GM08714 (cell line): ENCODE measurements around the gene TFE3.

Experiments used
- H3K4me3 ChIP-seq: fragments of 200-500 bp; sonication (Bioruptor generic); 2 replicates; pipeline ENCODE4 v1.5.1; 2014; ENCODE audit warnings: mild to moderate bottlenecking, low read length, inconsistent platforms
- ZNF274 ChIP-seq: IDR thresholded peaks from 2 replicates; pipeline ENCODE4 v1.6.1; 2012; ENCODE audit warnings: mild to moderate bottlenecking, low read depth, low read length

Gene TFE3

GRCh38 chrX:49043220-49043986 is at the start of gene TFE3:
TSS of gene TFE3 (minus strand) at chrX:49043357. CDS start at chrX:49043226, 131 bp downstream.
- H3K4me3 ChIP-seq: peak within 1 kb of the TSS; percentile 77
- no peak for TF ChIP-seq ZNF274

GRCh38 chrX:49089553-49089952 is 46.4 kb upstream of the TFE3 start:
- TF ChIP-seq ZNF274: no peak
- H3K4me3 ChIP-seq: no peak overlapping the region

- H3K4me3 ChIP-seq: no peak overlapping the region
- no peak for TF ChIP-seq ZNF274
These were observed 39.2 kb upstream of the TFE3 start for GRCh38 chrX:49082271-49082871.

GRCh38 chrX:49079489-49080428 is 36.6 kb upstream of the TFE3 start, which contains the start of gene WDR45:
TSS of gene WDR45 (minus strand) at chrX:49079887. CDS start at chrX:49078095, 1,792 bp downstream.
- H3K4me3 ChIP-seq: peak within 1 kb of the TSS; percentile 59
- no peak for TF ChIP-seq ZNF274

- no peak overlapping the region for H3K4me3 ChIP-seq
- no peak for TF ChIP-seq ZNF274
These were observed 34.8 kb upstream of the TFE3 start for GRCh38 chrX:49077941-49078340.

- TF ChIP-seq ZNF274: no peak
- no peak overlapping the region for H3K4me3 ChIP-seq
These were observed 32.2 kb upstream of the TFE3 start for GRCh38 chrX:49075347-49075746.

- TF ChIP-seq ZNF274: no peak
- peak within 1 kb of the TSS; percentile 57; the same call in 1 of the 2 replicates for H3K4me3 ChIP-seq
These were observed 30.7 kb upstream of the TFE3 start, which contains the start of gene PRAF2 for GRCh38 chrX:49073601-49074575. TSS of gene PRAF2 (minus strand) at chrX:49074002. CDS start at chrX:49073987, 15 bp downstream.

- no peak overlapping the region for H3K4me3 ChIP-seq
- no peak for TF ChIP-seq ZNF274
These were observed 29.5 kb upstream of the TFE3 start for GRCh38 chrX:49072712-49073095.

GRCh38 chrX:49071877-49072711 is 28.9 kb upstream of the TFE3 start:
- H3K4me3 ChIP-seq: no peak overlapping the region

GRCh38 chrX:49070988-49071387 is 27.8 kb upstream of the TFE3 start:
- no peak overlapping the region for H3K4me3 ChIP-seq
- no peak for TF ChIP-seq ZNF274

More at GRCh38 chrX:49071877-49072711, 28.9 kb upstream of the TFE3 start:
- TF ChIP-seq ZNF274: no peak

GRCh38 chrX:49069038-49069437 is 25.9 kb upstream of the TFE3 start:
- no peak for TF ChIP-seq ZNF274
- no peak overlapping the region for H3K4me3 ChIP-seq
